HG02840 (cell line): ENCODE measurements around the gene DNASE2B.
"Not testable (repeated sequence)": the region's sequence is repeated elsewhere in the genome, so short reads cannot be mapped to it uniquely, and the experiment has no call there.

Source experiments
- ATAC-seq: cut with Tn5 transposase; IDR thresholded peaks from one replicate; pipeline ENCODE4 v1.9.1; 2021; ENCODE audit warnings: mild to moderate bottlenecking, moderate library complexity, moderate number of reproducible peaks; ENCODE audit not compliant: unreplicated experiment, low FRiP score

DNASE2B gene

DNA sequence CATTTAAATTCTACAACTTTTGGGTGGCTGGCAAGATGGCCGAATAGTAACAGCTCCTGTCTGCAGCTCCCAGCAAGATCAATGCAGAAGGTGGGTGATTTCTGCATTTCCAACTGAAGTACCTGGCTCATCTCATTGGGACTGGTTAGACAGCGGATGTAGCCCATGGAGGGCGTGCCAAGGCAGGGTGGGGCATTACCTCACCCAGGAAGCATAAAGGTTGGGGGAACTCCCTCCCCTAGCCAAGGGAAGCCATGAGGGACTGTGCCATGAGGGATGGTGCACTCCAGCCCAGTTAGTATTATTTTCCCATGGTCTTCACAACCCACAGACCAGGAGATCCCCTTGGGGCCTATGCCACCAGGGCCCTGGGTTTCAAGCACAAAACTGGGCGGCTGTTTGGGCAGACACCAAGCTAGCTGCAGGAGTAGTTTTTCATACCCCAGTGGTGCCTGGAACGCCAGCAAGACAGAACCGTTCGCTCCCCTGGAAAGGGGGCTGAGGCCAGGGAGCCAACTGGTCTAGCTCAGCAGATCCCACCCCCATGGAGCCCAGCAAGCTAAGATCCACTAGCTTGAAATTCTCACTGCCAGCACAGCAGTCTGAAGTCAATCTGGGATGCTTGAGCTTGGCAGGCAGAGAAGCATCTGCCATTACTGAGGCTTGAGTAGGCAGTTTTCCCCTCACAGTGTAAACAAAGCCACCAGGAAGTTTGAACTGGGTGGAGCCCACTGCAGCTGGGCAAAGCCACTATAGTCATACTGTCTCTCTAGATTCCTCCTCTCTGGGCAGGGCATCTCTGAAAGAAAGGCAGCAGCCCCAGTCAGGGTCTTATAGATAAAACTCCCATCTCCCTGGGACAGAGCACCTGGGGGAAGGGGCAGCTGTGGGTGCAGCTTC lies 44.7 kb downstream of the DNASE2B start:
- not testable (repeated sequence) for ATAC-seq

GRCh38 chr1:84448704-84449103 lies 50.4 kb downstream of the DNASE2B start:
- ATAC-seq = not testable (repeated sequence)

DNA sequence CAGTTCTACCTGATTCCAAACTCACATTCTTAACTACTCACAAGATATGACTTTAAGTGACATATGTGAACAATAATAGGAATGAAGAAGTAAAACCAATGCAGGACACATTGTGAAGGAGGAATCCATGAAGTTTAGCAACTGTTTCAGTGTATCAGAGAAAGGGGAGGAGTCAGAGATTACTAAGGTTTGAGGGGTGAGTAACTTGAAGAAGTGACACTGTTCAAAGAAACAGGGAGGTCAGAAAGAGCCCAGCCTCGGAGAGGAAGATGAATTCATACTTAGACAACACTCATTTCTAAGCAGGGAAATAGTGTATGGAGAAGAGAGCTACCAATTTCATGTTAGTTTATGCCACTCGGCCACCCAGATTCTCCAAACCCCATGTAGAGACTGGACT lies 52.6 kb downstream of the DNASE2B start:
- ATAC-seq = no peak

- no peak for ATAC-seq
Observed at GRCh38 chr1:84452436-84452835, 54.2 kb downstream of the DNASE2B start.

DNA sequence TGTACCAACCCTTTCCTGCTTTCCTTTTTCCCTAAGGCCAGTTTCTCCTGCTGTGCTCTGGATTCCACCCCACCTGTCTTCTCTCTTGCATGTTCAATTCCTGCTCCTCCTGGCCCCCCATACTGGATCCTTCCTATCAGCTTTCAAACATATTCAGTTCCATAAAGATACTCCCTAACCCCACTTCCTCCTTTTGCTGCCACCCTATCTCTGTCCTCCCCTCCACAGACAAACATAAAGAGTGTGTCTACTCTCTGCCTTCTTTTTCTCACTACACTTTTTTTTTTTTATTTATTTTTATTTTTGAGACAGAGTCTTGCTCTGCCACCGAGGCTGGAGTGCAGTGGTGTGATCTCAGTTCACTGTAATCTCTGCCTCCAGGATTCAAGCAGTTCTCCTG lies 63.8 kb downstream of the DNASE2B start:
- ATAC-seq = no peak
